SW 1271 (cell line): ENCODE results near the gene PIK3C2G.
"Not testable (repeated sequence)": the region's sequence is repeated elsewhere in the genome, so short reads cannot be mapped to it uniquely, and the experiment has no call there.

Source experiments
- DNase-seq, 2 experiments: peaks; one replicate each; lab custom pipeline; 2025; lab: John Stamatoyannopoulos, UW

Gene PIK3C2G

DNA sequence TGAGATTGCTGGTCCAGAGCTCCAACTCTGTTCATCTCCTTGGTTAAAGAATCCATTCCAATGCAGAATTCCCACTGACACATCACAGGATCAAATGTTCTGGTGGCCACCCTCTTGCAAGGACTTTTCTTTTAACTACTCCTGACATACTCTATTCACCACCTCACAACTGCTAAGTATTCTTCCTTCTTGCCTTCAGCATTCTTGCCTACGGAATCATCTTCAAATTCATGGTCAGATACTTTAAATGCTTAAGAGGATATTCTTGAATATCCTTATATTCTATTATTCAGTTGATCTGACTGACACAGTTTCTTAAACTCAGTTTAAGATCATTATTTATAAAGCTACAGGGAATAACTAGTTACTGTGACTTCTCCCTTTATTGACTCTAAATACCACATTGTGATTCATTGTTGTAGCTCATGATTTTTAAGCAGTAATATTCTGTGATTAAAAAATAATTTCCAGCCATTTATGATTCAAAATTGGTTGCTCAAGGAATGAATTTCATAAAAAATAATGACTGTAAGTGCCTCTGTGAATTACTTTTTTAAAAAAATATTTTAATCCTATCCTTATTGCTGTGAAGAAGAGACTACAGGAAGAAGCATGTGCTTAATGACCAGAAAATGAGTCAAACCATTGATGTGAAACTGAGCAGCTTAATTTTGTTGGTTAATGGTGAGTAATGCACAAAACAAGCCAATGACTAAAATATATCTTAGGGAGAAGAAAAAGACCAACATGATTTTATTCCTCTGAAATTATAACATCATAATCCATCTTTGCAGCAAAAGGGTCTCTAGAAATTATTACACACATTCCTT is 207.1 kb downstream of the PIK3C2G start:
- no peak for DNase-seq

DNA sequence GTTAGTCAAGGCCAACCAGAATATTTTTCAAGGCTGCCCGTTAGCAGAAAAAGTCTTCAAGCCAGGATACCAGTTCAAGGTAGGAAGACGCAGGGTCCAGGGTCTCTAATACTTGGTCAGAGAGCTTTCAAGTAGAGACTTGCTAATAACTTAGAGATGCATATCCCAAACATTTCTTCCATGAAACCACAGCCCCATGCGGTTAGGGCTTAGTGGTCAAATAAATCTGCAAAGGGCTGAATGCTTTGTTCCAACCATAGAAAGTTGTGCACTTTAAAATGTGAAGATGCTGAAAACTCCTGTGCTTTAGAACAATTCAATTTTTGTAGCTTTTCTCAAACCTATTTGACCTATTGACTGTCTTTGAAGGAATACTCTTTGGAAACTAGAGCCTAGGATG is 208.9 kb downstream of the PIK3C2G start:
- DNase-seq: no peak

DNA sequence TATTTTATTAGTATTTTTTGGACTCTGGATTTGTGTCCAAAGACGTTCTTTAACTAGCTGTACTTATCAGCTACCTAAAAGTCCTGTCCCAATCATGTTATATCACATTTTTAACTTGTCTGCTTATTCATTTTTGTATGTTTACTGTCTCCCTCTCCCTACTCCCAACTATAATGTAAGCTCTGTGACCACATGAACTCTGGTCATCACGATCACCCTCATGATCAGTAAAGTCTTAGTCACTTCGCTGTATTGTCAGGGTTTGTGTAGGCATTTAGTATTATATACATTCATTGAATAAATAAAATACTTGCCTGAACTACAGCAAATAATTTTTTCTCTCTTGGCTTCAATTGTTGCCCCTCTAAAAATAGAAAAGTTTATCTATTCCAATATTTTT is 211.0 kb downstream of the PIK3C2G start:
- DNase-seq: no peak

- no peak for DNase-seq
Observed at GRCh38 chr12:18472806-18473205, 211.5 kb downstream of the PIK3C2G start.

DNA sequence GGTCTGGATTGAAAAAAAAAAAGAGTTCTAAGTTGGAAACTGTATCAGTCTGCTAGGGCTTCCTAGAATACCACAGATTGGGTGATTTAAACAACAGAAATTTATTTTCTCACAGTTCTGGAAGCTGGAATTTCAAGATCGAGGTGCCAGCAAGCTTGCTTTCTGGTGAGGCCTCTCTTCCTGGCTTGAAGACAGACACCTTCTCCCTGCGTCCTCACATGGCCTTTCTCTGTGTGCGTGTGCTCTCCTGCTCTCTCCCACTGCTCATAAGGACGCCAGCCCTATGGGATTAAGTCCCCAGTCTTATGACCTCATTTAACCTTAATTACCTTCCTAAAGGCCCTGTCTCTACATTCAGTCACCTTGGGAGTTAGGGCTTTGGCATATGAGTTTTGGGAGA is 215.5 kb downstream of the PIK3C2G start:
- no peak for DNase-seq

GRCh38 chr12:18479256-18479655 is 217.9 kb downstream of the PIK3C2G start:
- no peak for DNase-seq

DNA sequence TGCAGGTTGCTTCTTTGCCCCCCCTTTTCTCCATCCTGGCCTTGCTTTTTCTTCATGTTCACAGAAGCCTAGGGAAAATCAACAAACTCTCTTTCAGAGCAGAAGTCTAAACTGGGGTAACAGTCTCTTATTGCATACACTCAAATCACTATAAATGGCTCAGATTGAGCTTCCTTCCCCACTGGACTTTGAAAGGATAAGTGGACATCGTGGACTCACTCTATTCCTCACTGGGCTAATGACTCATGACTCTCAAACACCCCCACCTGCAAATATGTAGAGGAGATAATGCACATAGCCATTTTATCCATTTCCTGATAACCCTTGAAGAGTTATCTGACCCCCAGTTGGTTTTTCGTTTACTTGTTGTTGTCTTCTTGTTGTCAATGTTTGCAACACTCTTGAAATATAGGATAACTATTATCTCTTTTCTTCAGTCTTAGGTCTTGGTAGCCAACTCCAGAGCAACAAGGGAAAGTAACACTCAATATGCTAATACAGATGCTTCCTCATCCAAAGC is 221.3 kb downstream of the PIK3C2G start:
- no peak for DNase-seq

- no peak for DNase-seq
Observed at GRCh38 chr12:18483698-18484325, 222.5 kb downstream of the PIK3C2G start.

DNA sequence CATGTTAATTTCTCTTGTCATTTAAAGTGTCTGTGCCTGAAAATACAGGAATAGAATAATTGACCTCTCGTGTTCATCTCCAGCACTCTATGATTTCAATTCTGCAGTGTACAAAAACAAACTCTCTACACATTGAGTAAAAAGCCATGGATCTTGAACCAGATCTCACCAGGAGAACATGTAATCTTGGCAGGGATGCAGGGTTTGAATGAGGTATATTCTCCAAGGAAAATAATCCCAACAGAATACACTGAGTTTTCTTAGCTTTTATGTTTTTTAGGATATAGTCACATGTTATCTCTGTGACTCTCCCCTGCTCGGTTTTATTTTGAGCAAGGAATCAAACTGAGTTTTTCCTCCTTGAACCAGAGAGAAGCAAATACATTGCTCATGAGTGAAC is 224.7 kb downstream of the PIK3C2G start:
- DNase-seq: no peak

DNA sequence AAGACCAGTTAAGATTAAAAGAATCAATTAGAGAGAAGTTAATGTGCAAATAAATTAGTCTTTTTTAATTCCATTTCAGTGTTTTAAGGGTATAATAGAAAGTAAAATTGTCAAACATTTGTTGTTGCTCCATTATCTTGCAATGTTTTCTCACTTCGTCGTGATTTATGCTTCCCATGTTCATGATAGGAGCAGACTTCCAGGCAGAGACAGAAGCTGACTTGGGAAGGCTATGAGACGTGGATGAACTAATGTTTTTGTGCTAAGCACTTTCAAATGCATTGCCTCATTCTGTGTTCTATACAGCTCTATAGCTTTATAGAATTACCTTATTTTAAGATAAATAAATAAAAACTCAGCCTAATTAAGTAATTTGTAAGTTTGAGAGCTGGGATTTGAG is 226.2 kb downstream of the PIK3C2G start:
- no peak for DNase-seq

DNA sequence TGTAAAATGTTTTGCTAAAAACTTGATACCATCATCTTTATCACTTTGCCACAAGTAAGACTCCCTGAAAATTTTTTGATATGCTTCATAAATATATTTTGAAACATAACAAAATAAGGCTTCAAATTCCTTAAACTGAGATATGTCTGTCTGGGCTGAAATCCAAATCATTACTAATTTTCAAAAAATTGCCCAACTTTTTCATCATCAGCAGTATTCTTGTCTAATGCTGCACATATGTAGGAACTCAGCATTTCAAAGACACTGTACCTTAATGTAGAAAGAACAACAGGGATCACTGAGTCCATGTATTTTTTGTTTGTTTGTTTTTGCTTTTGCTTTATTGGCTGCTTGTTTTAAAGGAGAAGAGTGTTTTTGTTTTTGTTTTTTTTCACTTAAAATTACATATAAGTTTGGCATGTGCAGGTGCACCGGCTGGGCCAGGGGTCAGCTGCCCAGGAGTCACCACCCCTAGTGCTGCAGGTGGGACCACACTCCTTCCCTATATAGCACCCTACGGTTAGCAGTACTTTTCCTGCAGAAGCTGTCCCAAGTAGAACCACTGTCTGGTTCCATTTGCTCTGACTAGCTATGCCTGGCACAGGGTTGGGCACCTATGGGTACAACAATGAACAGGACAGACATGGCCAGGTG is 231.2 kb downstream of the PIK3C2G start:
- no peak for DNase-seq

GRCh38 chr12:18496156-18496555 is 234.8 kb downstream of the PIK3C2G start:
- DNase-seq: no peak

DNA sequence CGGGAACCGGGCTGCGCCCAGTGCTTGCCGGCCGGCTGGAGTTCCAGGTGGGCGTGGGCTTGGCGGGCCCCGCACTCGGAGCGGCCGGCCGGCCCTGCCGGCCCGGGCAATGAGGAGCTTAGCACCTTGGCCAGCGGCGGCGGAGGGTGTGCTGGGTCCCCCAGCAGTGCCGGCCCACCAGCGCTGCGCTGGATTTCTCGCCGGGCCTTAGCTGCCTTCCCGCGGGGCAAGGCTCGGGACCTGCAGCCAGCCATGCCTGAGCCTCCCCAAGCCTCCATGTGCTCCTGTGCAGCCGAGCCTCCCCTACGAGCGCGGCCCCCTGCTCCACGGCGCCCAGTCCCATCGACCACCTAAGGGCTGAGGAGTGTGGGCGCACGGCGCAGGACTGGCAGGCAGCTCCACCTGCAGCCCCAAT is 238.8 kb downstream of the PIK3C2G start:
- not testable (repeated sequence) for DNase-seq

DNA sequence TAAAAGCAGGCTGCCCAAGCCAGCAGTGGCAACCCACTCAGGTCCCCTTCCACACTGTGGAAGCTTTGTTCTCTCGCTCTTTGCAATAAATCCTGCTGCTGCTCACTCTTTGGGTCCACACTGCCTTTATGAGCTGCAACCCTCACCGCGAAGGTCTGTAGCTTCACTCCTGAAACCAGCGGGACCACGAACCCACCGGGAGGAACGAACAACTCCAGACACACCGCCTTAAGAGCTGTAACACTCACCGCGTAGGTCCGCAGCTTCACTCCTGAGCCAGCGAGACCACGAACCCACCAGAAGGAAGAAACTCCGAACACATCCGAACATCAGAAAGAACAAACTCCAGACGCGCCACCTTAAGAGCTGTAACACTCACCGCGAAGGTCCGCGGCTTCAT is 239.4 kb downstream of the PIK3C2G start:
- DNase-seq: not testable (repeated sequence)

DNA sequence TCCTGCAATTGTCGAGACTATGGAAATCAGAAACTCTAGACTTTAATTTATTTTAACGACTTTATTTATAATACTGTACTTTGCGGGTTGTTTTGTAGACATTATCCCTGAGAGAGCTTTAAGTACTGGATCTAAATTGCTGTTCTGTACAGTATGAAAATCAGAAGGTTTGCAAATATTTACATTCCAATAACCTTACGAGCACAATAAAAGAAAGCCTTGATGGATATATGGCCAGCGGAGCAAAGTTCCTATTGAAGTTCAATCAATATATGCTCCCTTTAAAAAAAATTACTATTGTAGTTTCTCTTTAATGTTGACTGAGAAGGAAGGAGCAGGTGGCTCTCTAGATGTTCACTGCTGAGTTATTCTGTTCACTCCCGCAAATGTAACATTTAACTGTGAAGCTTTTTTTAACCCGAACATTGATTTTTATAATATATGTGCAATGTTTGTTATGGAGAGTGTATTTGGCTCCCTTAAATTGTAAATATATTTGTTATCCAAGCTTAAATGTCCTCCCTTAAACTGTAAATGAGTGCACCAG is 241.2 kb downstream of the PIK3C2G start:
- DNase-seq: no peak

DNA sequence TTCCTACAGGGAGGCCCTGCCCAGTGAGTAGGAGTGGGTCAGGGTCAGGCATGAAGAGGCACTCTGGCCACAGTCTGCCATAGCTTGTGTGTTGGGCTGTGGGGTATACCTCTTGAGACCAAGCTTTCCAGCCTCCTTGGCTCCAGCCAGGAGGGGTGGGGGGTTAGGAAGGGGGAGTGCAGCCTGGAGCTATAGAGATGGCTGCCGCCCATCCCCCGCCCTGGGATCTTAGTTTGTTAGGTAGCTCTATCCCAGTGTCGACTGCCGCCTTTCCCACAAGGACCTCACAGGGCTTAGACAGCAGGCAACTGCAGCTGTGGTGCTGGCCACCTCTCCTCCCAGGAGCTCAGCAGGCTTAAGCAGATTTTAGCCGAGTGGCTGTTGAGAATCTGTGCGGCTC is 260.1 kb downstream of the PIK3C2G start:
- no peak for DNase-seq

- no peak for DNase-seq
Observed at GRCh38 chr12:18522806-18523205, 261.5 kb downstream of the PIK3C2G start.

GRCh38 chr12:18542497-18542896 is 281.2 kb downstream of the PIK3C2G start:
- not testable (repeated sequence) for DNase-seq

DNA sequence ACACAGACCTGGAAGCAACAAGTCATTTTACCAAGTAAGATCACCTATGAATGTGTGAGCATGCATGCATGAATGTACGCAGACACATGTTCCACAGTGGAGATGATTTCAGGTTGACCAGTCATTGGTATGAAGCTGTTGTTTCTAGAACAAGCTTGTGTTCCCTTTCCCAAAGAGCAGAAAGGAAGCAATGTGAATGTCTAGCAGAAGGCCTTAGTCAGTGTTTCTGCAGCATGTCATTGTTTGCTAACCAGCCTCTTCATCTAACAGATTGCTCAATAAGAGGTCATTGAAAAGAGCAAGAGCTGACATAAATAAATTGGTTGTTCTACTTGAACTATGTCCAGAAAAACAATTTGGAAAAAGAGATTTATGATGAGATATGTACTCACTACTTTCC is 285.1 kb downstream of the PIK3C2G start:
- DNase-seq: no peak

- DNase-seq: no peak
Observed at GRCh38 chr12:18549598-18549997, 288.3 kb downstream of the PIK3C2G start.

DNA sequence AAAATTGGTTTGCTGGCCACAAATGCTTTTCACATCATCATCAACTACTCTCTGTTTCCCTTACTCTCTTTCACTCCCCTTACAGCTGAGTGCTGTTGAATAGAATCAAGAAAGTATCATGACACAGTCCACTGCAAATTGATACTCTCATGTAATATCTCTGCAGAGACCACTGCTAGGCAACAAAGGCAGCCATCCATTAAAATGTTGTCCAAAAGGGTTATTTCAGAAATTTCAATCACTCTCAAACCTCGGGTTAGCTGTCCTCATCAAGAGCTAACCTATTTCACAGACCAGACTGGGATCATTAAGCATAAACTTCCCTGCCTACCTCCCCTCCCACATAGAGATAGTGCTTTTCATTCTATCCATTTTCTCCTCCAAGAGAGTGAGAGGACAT is 289.8 kb downstream of the PIK3C2G start:
- DNase-seq: no peak

DNA sequence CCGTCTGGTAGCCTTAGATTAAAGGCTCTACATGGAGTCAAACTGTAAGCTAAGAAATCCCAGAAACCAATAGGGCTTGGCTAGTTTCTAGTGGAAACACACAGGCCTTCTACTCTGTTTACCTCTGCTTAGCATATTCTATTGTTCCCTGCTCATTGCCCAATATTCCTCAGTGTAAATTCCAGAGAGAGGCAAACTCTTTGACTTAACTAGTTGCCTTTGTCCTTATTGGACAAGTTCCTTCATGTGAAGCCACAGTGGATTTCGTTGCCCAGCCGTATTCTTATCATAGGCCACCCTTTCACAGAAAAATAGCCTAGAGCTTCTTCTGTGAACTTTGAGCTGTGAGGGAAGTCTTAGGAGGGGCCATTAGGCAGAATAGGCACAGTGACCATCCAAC is 290.4 kb downstream of the PIK3C2G start:
- DNase-seq: no peak

DNA sequence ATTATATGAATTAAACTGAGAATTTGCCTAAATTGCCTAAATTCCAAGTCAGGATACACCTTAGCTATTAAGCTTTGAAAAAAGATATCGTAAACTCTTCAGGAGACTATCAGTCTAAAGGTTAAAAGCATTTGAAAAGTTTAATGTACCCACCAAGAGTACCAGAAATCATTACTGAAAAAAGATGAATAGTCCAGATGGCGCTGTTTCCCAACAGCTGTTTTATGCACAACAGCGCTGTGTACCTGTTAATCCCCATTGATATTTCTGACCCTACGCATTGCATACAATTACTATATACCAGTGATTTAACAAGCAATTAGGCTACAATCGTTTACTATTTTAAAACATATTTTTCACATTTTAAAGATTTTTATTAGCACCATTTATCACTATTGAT is 291.5 kb downstream of the PIK3C2G start:
- no peak for DNase-seq
